SK-N-SH treated with all-trans-retinoic acid at 6 μM for 48 hours (cell line): ENCODE data around the gene MBD5.
"Not testable (repeated sequence)": the region's sequence is repeated elsewhere in the genome, so short reads cannot be mapped to it uniquely, and the experiment has no call there.

Source experiments
- ATAC-seq: fragments of 200-7000 bp; cut with Tn5 transposase; 3 replicates; pipeline ENCODE4 v1.9.1; 2020; ENCODE audit warnings: mild to moderate bottlenecking, moderate library complexity
- ARNTL ChIP-seq: fragments of 450-650 bp; formaldehyde crosslinking; IDR thresholded peaks from 2 replicates; pipeline ENCODE4 v1.5.0; 2020; ENCODE audit warnings: low read depth, mild to moderate bottlenecking, moderate library complexity, borderline replicate concordance
- BACH2 ChIP-seq: fragments of 250-450 bp; sonication (Bioruptor Pico); IDR thresholded peaks from 2 replicates; pipeline ENCODE4 v1.9.0; 2021; ENCODE audit warnings: mild to moderate bottlenecking, borderline replicate concordance
- CREB5 ChIP-seq: fragments of 250-450 bp; sonication (Bioruptor Pico); IDR thresholded peaks from 2 replicates; pipeline ENCODE4 v1.5.1; 2020; ENCODE audit warnings: low read depth, mild to moderate bottlenecking, moderate library complexity
- CSDC2 ChIP-seq: fragments of 250-450 bp; sonication (Bioruptor Pico); IDR thresholded peaks from 2 replicates; pipeline ENCODE4 v1.5.0; 2020; ENCODE audit warnings: mild to moderate bottlenecking, moderate library complexity
- GLIS3 ChIP-seq: fragments of 250-450 bp; sonication (Bioruptor Pico); IDR thresholded peaks from 2 replicates; pipeline ENCODE4 v1.5.0; 2020; ENCODE audit warnings: mild to moderate bottlenecking, moderate library complexity
- ISL1 ChIP-seq: fragments of 250-450 bp; sonication (Bioruptor Pico); IDR thresholded peaks from 2 replicates; pipeline ENCODE4 v2.1.2; 2022; ENCODE audit warnings: mild to moderate bottlenecking, moderate library complexity
- OSR1 ChIP-seq: fragments of 250-450 bp; sonication (Bioruptor Pico); IDR thresholded peaks from 2 replicates; pipeline ENCODE4 v1.8.0; 2022; ENCODE audit warnings: moderate library complexity, mild to moderate bottlenecking, inconsistent platforms
- PATZ1 ChIP-seq: fragments of 250-450 bp; sonication (Bioruptor Pico); IDR thresholded peaks from 2 replicates; pipeline ENCODE4 v1.8.0; 2020; ENCODE audit warnings: mild to moderate bottlenecking, moderate library complexity, borderline replicate concordance
- PPARA ChIP-seq: fragments of 250-450 bp; sonication (Bioruptor Pico); IDR thresholded peaks from 2 replicates; pipeline ENCODE4 v1.5.0; 2020; ENCODE audit warnings: mild to moderate bottlenecking, borderline replicate concordance
- RARB ChIP-seq: fragments of 250-450 bp; sonication (Bioruptor Pico); IDR thresholded peaks from 2 replicates; pipeline ENCODE4 v1.8.0; 2021; ENCODE audit warnings: mild to moderate bottlenecking, moderate library complexity
- SNAI2 ChIP-seq: fragments of 250-450 bp; sonication (Bioruptor Pico); IDR thresholded peaks from 2 replicates; pipeline ENCODE4 v1.5.0; 2020; ENCODE audit warnings: mild to moderate bottlenecking, moderate library complexity
- TOX ChIP-seq: fragments of 250-450 bp; sonication (Bioruptor Pico); IDR thresholded peaks from 2 replicates; pipeline ENCODE4 v1.8.0; 2021; ENCODE audit warnings: mild to moderate bottlenecking, moderate library complexity, borderline replicate concordance
- ZC3H10 ChIP-seq: fragments of 250-450 bp; sonication (Bioruptor Pico); IDR thresholded peaks from 2 replicates; pipeline ENCODE4 v1.5.1; 2021; ENCODE audit warnings: mild to moderate bottlenecking, moderate library complexity
- ZFP3 ChIP-seq: fragments of 250-450 bp; sonication (Bioruptor Pico); IDR thresholded peaks from 2 replicates; pipeline ENCODE4 v1.5.0; 2020; ENCODE audit warnings: mild to moderate bottlenecking, moderate library complexity
- ZFP30 ChIP-seq: fragments of 450-650 bp; formaldehyde crosslinking; IDR thresholded peaks from 2 replicates; pipeline ENCODE4 v1.5.0; 2022; ENCODE audit warnings: mild to moderate bottlenecking, moderate library complexity
- ZNF565 ChIP-seq: fragments of 450-650 bp; formaldehyde crosslinking; conservative IDR thresholded peaks from 2 replicates; pipeline ENCODE4 v1.5.0; 2020; ENCODE audit warnings: low read depth, mild to moderate bottlenecking, moderate library complexity
- ZNF70 ChIP-seq: fragments of 450-650 bp; formaldehyde crosslinking; IDR thresholded peaks from 2 replicates; pipeline ENCODE4 v1.5.0; 2020; ENCODE audit warnings: mild to moderate bottlenecking, moderate library complexity
- ZNF8 ChIP-seq: fragments of 450-650 bp; formaldehyde crosslinking; IDR thresholded peaks from 2 replicates; pipeline ENCODE4 v1.5.0; 2020; ENCODE audit warnings: mild to moderate bottlenecking, moderate library complexity
- TF ChIP-seq, protein P1 (sequence below): fragments of 250-450 bp; sonication (Bioruptor Pico); IDR thresholded peaks from 2 replicates; pipeline ENCODE4 v1.5.0; 2020; ENCODE audit warnings: mild to moderate bottlenecking, moderate library complexity

MBD5 gene

DNA sequence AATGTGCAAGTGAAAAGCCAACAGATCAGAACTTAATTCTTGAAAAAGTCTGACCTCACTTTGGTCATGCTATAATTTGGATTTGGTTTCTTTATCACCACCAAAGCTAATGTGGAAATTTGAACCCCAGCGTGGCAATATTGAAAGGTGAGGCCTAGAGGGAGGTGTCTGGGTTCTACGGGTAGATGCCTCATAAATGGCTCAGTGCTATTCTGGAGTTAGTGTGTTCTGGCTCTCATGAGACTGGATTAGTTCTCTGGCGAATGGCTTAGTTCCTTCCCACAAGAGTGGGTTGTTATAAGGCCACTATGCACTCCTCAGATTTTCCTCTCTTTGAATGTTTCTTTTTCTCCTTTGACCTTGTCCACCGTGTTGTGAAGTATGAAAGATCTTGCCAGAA is 22.7 kb upstream of the MBD5 start (continued):
- TF ChIP-seq PATZ1: no peak
- TF ChIP-seq SNAI2: no peak
- TF ChIP-seq ISL1 (CRISPR knock-in tag): no peak
- TF ChIP-seq TOX (CRISPR knock-in tag): no peak
- no peak for TF ChIP-seq CREB5 (CRISPR knock-in tag)
- no peak for TF ChIP-seq ZNF565 (CRISPR knock-in tag)
- TF ChIP-seq GLIS3 (CRISPR knock-in tag): no peak
- TF ChIP-seq, protein P1, sequence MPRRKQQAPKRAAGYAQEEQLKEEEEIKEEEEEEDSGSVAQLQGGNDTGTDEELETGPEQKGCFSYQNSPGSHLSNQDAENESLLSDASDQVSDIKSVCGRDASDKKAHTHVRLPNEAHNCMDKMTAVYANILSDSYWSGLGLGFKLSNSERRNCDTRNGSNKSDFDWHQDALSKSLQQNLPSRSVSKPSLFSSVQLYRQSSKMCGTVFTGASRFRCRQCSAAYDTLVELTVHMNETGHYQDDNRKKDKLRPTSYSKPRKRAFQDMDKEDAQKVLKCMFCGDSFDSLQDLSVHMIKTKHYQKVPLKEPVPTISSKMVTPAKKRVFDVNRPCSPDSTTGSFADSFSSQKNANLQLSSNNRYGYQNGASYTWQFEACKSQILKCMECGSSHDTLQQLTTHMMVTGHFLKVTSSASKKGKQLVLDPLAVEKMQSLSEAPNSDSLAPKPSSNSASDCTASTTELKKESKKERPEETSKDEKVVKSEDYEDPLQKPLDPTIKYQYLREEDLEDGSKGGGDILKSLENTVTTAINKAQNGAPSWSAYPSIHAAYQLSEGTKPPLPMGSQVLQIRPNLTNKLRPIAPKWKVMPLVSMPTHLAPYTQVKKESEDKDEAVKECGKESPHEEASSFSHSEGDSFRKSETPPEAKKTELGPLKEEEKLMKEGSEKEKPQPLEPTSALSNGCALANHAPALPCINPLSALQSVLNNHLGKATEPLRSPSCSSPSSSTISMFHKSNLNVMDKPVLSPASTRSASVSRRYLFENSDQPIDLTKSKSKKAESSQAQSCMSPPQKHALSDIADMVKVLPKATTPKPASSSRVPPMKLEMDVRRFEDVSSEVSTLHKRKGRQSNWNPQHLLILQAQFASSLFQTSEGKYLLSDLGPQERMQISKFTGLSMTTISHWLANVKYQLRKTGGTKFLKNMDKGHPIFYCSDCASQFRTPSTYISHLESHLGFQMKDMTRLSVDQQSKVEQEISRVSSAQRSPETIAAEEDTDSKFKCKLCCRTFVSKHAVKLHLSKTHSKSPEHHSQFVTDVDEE (CRISPR knock-in tag): no peak
- no peak for TF ChIP-seq ARNTL (CRISPR knock-in tag)
- TF ChIP-seq PPARA (CRISPR knock-in tag): no peak

GRCh38 chr2:147999126-147999525 is 21.8 kb upstream of the MBD5 start:
- TF ChIP-seq BACH2 (CRISPR knock-in tag) (no peak), ZNF8 (CRISPR knock-in tag) (no peak), TOX (CRISPR knock-in tag) (no peak), ZNF70 (CRISPR knock-in tag) (no peak), CSDC2 (no peak), SNAI2 (no peak), ZFP3 (CRISPR knock-in tag) (no peak), RARB (no peak), OSR1 (CRISPR knock-in tag) (no peak), CREB5 (CRISPR knock-in tag) (no peak), PATZ1 (no peak), ZC3H10 (CRISPR knock-in tag) (no peak)
- TF ChIP-seq, protein P1 (CRISPR knock-in tag): no peak
- TF ChIP-seq, all 23 proteins: peak for 0

GRCh38 chr2:148000095-148000494 is 20.8 kb upstream of the MBD5 start:
- ATAC-seq: no peak
- TF ChIP-seq CSDC2 (no peak), PPARA (CRISPR knock-in tag) (no peak), ISL1 (CRISPR knock-in tag) (no peak), TOX (CRISPR knock-in tag) (no peak), PATZ1 (no peak), OSR1 (CRISPR knock-in tag) (no peak), ZFP30 (CRISPR knock-in tag) (no peak), CREB5 (CRISPR knock-in tag) (no peak)

More at GRCh38 chr2:147999126-147999525, 21.8 kb upstream of the MBD5 start:
- ATAC-seq: no peak

DNA sequence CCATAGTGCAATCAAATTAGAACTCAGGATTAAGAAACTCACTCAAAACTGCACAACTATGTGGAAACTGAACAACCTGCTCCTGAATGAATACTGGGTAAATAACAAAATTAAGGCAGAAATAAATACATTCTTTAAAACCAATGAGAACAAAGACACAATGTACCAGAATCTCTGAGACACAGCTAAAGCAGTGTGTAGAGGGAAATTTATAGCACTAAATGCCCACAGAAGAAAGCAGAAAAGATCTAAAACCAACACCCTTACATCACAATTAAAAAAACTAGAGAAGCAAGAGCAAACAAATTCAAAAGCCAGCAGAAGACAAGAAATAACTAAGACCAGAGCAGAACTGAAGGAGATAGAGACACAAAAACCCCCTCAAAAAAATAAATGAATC is 18.5 kb upstream of the MBD5 start:
- ATAC-seq: not testable (repeated sequence)
